Neutrophil (primary cell): ENCODE results near the gene MAPKAPK2.

Experiments used
- H3K27ac ChIP-seq: fragments of 200-600 bp; sonication (generic); 2 replicates; pipeline ENCODE4 v1.5.1; 2016; ENCODE audit warnings: mild to moderate bottlenecking, moderate library complexity
- H3K27me3 ChIP-seq: fragments of 200-600 bp; sonication (generic); 2 replicates; pipeline ENCODE4 v1.6.0; 2016; ENCODE audit warnings: mild to moderate bottlenecking
- H3K36me3 ChIP-seq: fragments of 200-600 bp; sonication (generic); 2 replicates; pipeline ENCODE4 v1.5.1; 2017
- H3K4me1 ChIP-seq, 2 experiments: fragments of 200-600 bp in 1 of 2; sonication (generic) in 1 of 2; 1 replicate in 1 of 2; 2 replicates in 1 of 2; pipeline versions ENCODE4 v1.5.1 to v1.6.1; 2013 to 2016; ENCODE audit warnings: low read depth in 1 of 2, low read length in 1 of 2, mild to moderate bottlenecking in 1 of 2, moderate library complexity in 1 of 2; ENCODE audit not compliant: control insufficient read depth in 1 of 2, insufficient read depth in 1 of 2
- H3K4me3 ChIP-seq, 2 experiments: fragments of 200-600 bp in 1 of 2; sonication (generic) in 1 of 2; 1 replicate in 1 of 2; 2 replicates in 1 of 2; pipeline ENCODE4 v1.5.1; 2013 to 2016; ENCODE audit warnings: low read depth in 1 of 2, low read length in 1 of 2, mild to moderate bottlenecking in 1 of 2, moderate library complexity in 1 of 2
- H3K9me3 ChIP-seq: fragments of 200-600 bp; sonication (generic); 2 replicates; pipeline ENCODE4 v1.5.1; 2016
- CTCF ChIP-seq: fragments of 200-600 bp; sonication (generic); IDR thresholded peaks from 2 replicates; pipeline ENCODE4 v1.5.1; 2016; ENCODE audit warnings: antibody characterized with exemption

Gene MAPKAPK2

GRCh38 chr1:206705726-206706297, 21.1 kb downstream of the MAPKAPK2 start:
- Histone ChIP-seq H3K36me3 (no peaks in the 10 kb centered on the region), H3K4me3 (peak overlapping the region in 1 of 2 experiments; percentile 46), H3K9me3 (no peaks in the 10 kb centered on the region), H3K27me3 (no peaks in the 10 kb centered on the region), H3K27ac (peak overlapping the region; percentile 81), H3K4me1 (peaks cover 88 to 96% of the 10 kb centered on the region in 2 experiments)
- no peak for TF ChIP-seq CTCF

- Histone ChIP-seq H3K9me3 (no peaks in the 10 kb centered on the region), H3K36me3 (no peaks in the 10 kb centered on the region), H3K4me3 (peak overlapping the region in 1 of 2 experiments; percentile 46), H3K27ac (peak overlapping the region; percentile 81), H3K27me3 (no peaks in the 10 kb centered on the region), H3K4me1 (peaks cover 87 to 96% of the 10 kb centered on the region in 2 experiments)
- TF ChIP-seq CTCF: no peak
Measured at GRCh38 chr1:206706298-206706791, 21.6 kb downstream of the MAPKAPK2 start.

- H3K4me1 ChIP-seq: peaks cover 90 to 97% of the 10 kb centered on the region in 2 experiments
Measured at GRCh38 chr1:206706806-206707366, 22.2 kb downstream of the MAPKAPK2 start.

GRCh38 chr1:206708058-206708457, 23.4 kb downstream of the MAPKAPK2 start:
- TF ChIP-seq CTCF: no peak
- H3K4me3 ChIP-seq: peak overlapping the region in 1 of 2 experiments; percentile 46
- H3K27ac ChIP-seq: peak overlapping the region; percentile 81
- no peaks in the 10 kb centered on the region for H3K27me3 ChIP-seq
- no peaks in the 10 kb centered on the region for H3K9me3 ChIP-seq
- no peaks in the 10 kb centered on the region for H3K36me3 ChIP-seq
- H3K4me1 ChIP-seq: peaks cover 92 to 97% of the 10 kb centered on the region in 2 experiments

More at GRCh38 chr1:206706806-206707366, 22.2 kb downstream of the MAPKAPK2 start:
- Histone ChIP-seq H3K27me3 (no peaks in the 10 kb centered on the region), H3K27ac (peak overlapping the region; percentile 81), H3K36me3 (no peaks in the 10 kb centered on the region), H3K9me3 (no peaks in the 10 kb centered on the region), H3K4me3 (peak overlapping the region in 1 of 2 experiments; percentile 46)
- TF ChIP-seq CTCF: no peak

GRCh38 chr1:206708882-206709281, 24.2 kb downstream of the MAPKAPK2 start:
- Histone ChIP-seq H3K4me1 (peaks cover 90 to 97% of the 10 kb centered on the region in 2 experiments), H3K4me3 (no peak overlapping the region), H3K36me3 (no peaks in the 10 kb centered on the region), H3K27ac (peak overlapping the region; percentile 46), H3K27me3 (no peaks in the 10 kb centered on the region), H3K9me3 (no peaks in the 10 kb centered on the region)
- no peak for TF ChIP-seq CTCF
